Mucosa of descending colon (tissue), 3 donors: Measurements from ENCODE around the gene PDLIM7. TPM values are rescaled to one million over a fixed set of nuclear protein-coding genes. Genes with fewer than 3 reads are reported as not detected.

Experiments used
- ATAC-seq: fragments of 200-7000 bp; cut with Tn5 transposase; one replicate; pipeline ENCODE4 v1.9.1; 2020; ENCODE audit warnings: mild to moderate bottlenecking, moderate library complexity
- DNase-seq, 3 donors: peaks; one replicate each; pipeline ENCODE4 v3.0.0-alpha.2; 2020
- H3K36me3 ChIP-seq: fragments of 200-600 bp; one replicate; pipeline ENCODE4 v1.8.0; 2021; ENCODE audit warnings: low read depth, mild to moderate bottlenecking
- H3K4me1 ChIP-seq: fragments of 200-600 bp; one replicate; pipeline ENCODE4 v1.8.0; 2021; ENCODE audit warnings: low read depth, mild to moderate bottlenecking
- H3K4me3 ChIP-seq: fragments of 200-600 bp; one replicate; pipeline ENCODE4 v1.8.0; 2021; ENCODE audit warnings: mild to moderate bottlenecking
- H3K9me3 ChIP-seq: fragments of 200-600 bp; one replicate; pipeline ENCODE4 v1.8.0; 2021; ENCODE audit warnings: mild to moderate bottlenecking
- intact Hi-C, 2 donors: fragments of 100-400 bp; cut with DNase I in 1 of 2; cut with micrococcal nuclease in 1 of 2; formaldehyde crosslinking; loops; one replicate each; pipeline versions ENCODE4 v1.11.0 to v1.11.1; 2022; cut with DNase I, micrococcal nuclease
- total RNA-seq, 3 donors: library from RNA; stranded (reverse); fragmentation: NEBNext Ultra II Directional in 2 of 3; extraction: Animal tissue kit (Norgen Biotek cat#: 25700) in 2 of 3; gene quantifications; one replicate each; pipeline versions ENCODE4 v1.2.1 to v1.2.4, GENCODE V29; 2021 to 2023
- TF ChIP-seq, protein P1 (sequence below): fragments of 200-600 bp; IDR thresholded peaks from one replicate; pipeline ENCODE4 v1.8.0; 2022; ENCODE audit warnings: antibody characterized with exemption, mild to moderate bottlenecking
- donor health status: DM: no; HTN: no; CAD: no; lungs with moderate emphysema.
- donor health status: DM: no; HTN: no; CAD: no.
- donor health status: DM: no; HTN: yes; CAD: no.

Gene PDLIM7
- total RNA-seq, 3 donors from 2014 or later = 12.9 to 333 (median 54.0) TPM

DNA sequence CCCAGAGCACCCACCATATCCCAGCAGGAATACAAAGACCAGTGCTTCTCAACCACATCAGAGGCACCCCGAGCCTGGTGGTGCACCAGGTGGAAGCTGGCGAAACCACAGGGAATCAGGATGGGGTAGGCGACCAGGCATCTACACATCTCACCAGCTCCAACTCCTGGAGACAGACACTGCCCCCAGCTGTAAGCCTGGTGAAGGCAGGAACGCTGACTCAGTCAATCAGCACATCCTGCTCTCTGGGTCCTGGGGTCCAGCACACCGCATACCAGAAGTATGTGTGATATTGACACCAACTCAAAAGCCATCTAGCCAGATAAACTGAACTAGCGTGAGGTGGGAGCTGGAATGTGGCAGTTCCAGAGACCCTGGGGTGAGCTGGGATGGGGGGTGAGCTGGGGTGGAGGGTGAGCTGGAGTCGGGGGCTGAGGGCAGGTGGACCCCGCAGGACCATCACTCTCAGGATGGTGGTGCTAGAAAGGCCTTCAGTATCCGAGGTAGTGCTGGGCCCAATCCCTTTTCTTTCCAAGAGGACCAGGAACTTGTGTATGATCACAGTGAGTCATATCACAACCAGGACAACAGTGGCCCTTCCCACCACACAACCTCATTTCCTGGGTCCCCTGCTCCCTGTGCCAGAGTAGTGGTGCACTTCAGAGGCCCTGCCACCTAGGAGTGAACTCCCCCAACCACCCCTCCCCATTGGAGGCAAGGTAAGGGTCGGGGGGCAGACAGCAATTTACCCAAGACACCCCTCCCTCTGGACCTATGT is 26.5 kb downstream of the PDLIM7 start:
- Histone ChIP-seq H3K9me3 (no peaks in the 10 kb centered on the region), H3K4me1 (peaks cover 10% of the 10 kb centered on the region), H3K36me3 (no peaks in the 10 kb centered on the region), H3K4me3 (no peak overlapping the region)
- peak; percentile 28 for ATAC-seq
- TF ChIP-seq, protein P1, sequence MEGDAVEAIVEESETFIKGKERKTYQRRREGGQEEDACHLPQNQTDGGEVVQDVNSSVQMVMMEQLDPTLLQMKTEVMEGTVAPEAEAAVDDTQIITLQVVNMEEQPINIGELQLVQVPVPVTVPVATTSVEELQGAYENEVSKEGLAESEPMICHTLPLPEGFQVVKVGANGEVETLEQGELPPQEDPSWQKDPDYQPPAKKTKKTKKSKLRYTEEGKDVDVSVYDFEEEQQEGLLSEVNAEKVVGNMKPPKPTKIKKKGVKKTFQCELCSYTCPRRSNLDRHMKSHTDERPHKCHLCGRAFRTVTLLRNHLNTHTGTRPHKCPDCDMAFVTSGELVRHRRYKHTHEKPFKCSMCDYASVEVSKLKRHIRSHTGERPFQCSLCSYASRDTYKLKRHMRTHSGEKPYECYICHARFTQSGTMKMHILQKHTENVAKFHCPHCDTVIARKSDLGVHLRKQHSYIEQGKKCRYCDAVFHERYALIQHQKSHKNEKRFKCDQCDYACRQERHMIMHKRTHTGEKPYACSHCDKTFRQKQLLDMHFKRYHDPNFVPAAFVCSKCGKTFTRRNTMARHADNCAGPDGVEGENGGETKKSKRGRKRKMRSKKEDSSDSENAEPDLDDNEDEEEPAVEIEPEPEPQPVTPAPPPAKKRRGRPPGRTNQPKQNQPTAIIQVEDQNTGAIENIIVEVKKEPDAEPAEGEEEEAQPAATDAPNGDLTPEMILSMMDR = no peak
- intact Hi-C loops = no loop called here
- DNase-seq = no peak

DNA sequence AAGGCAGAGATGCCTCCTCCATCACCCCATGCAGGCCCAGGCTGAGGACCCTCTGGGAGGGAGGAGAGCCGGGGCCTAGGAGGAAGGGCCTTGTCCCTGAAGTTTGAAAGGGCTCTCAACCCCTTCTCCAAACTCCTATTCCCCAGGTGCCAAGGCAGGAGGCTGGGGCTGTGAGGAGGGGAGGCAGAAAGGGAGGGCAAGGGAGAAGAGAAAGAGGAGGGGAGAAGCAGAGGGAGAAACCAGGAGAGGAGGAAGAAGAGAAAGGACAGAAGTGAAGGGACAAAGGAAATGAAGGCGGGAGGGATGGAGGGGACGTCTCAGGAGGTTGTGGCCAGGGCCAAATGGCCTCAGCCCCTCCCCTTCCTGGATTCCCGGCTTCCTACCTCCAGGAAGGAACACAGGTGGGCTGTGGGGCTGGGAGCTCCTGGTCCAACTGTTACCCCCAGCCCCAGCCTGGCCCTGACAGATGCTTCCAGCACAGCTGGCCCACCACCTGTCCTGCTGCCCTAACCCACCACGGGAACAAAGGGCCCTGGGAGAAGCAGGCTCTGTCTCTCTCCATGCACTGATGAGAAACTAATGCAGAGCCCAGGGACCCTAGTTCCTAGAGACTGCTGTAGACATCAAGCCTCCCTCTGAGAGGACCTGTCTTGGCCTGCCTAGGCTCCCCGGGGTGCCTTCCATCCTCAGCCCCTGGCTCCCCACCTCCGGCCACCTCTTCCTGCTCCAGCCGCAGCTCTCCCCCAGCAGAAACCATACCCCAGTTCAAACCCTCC is 27.5 kb downstream of the PDLIM7 start:
- peaks cover 10% of the 10 kb centered on the region for H3K4me1 ChIP-seq
- no peaks in the 10 kb centered on the region for H3K36me3 ChIP-seq
- intact Hi-C loops = no loop called here
- no peaks in the 10 kb centered on the region for H3K9me3 ChIP-seq
- peak in 1 of 3 donors; percentile 41 for DNase-seq
- ATAC-seq = no peak
- no peak overlapping the region for H3K4me3 ChIP-seq
- TF ChIP-seq, protein P1 = no peak

DNA sequence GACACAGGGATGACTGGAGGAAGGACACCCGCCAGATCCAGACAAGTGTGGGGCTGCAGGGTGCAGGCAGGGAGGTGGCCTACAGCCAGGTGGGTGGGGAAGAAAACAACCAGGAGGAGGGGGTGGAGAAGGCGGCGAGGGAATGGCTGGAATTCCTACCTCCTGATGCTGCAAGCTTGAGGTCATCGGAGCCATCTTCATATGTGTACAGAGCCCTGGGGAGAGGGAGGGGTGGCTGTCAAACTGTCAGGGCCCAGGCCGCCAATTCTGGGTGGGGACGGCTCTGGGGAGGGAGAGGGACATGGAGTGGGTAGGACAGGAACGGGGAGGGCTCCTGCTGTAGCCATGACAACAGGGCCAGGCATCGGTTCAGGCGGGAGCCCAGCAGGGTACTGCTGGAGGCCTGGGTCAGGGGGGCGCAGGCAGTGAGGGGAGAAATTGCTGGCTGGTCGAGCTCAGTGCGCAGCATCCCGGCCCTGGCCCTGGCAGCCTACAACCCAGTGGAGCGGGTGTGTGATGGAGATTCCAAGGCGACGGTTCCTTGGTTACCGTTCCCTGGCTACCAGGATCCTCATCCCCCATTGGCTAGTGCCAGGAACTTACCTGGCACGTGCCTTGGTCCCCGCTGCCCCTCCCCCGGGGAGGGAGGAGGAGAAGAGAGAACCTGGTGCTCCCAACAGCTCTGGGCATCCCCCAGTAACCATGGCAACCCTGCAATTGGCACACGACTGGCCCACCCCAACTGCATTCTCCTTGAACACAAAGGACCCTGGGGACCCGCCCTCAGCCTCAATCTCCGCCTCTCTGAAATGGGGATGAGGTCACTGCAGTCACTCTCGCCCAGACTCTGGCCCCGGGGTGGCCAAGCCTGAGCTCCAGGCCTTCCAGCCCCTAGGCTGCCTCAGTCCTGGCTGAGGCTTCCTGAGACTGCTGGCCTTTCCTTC is 28.4 kb downstream of the PDLIM7 start:
- Histone ChIP-seq H3K4me3 (no peak overlapping the region), H3K36me3 (no peaks in the 10 kb centered on the region), H3K9me3 (no peaks in the 10 kb centered on the region), H3K4me1 (peaks cover 10% of the 10 kb centered on the region)
- ATAC-seq (no peak), DNase-seq (peak in 2 of 3 donors; percentile 30 to 66)
- intact Hi-C loops = no loop called here
- TF ChIP-seq, protein P1 = no peak

DNA sequence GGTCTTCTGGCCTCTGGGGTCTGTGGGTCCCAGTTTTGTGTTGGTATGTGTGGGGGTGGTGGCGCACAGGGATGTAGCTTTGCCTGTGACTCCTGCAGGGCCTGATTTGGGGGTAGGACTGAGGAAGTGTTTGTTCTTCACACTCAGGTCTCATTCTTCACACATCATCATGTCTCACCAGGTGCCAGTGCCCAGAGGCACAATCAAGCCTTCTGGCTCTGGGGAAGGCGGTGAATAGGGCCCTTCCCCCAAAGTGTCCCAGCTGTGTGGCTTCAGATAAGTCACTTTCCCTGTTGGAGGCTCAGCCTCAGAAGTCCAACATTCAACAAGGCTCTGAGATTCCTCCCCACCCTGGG is 29.1 kb downstream of the PDLIM7 start:
- intact Hi-C loops = no loop called here
- TF ChIP-seq, protein P1 = no peak
- peaks cover 10% of the 10 kb centered on the region for H3K4me1 ChIP-seq
- ATAC-seq = no peak
- H3K36me3 ChIP-seq = no peaks in the 10 kb centered on the region
- H3K4me3 ChIP-seq = no peak overlapping the region
- no peak for DNase-seq
- no peaks in the 10 kb centered on the region for H3K9me3 ChIP-seq

DNA sequence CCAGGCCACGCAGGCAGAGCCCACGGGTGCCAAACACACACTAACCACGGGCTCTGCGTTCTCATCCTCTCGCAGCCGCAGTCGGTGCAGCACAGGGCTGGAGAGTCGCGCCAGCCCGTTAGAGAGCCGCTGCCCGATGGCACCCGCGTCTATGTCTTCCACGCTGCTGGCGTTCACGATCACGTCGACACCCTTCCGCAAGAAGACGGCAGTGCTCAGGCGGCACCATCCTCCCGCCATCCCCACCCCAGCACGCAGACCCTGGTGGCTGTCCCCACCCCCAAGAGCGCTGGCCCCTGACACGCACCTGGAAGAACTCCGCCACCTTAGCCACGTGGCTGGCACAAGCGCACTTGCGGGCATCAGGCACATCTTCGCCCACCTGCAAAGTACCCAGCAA is 30.0 kb downstream of the PDLIM7 start:
- H3K4me1 ChIP-seq = peaks cover 7% of the 10 kb centered on the region
- no peaks in the 10 kb centered on the region for H3K9me3 ChIP-seq
- H3K36me3 ChIP-seq = no peaks in the 10 kb centered on the region
- intact Hi-C loops = no loop called here
- ATAC-seq (no peak), DNase-seq (peak in 1 of 3 donors; percentile 44)
- no peak overlapping the region for H3K4me3 ChIP-seq
- TF ChIP-seq, protein P1 = no peak
